ENCODE results near the gene CEP43.

Gene CEP43

DNA sequence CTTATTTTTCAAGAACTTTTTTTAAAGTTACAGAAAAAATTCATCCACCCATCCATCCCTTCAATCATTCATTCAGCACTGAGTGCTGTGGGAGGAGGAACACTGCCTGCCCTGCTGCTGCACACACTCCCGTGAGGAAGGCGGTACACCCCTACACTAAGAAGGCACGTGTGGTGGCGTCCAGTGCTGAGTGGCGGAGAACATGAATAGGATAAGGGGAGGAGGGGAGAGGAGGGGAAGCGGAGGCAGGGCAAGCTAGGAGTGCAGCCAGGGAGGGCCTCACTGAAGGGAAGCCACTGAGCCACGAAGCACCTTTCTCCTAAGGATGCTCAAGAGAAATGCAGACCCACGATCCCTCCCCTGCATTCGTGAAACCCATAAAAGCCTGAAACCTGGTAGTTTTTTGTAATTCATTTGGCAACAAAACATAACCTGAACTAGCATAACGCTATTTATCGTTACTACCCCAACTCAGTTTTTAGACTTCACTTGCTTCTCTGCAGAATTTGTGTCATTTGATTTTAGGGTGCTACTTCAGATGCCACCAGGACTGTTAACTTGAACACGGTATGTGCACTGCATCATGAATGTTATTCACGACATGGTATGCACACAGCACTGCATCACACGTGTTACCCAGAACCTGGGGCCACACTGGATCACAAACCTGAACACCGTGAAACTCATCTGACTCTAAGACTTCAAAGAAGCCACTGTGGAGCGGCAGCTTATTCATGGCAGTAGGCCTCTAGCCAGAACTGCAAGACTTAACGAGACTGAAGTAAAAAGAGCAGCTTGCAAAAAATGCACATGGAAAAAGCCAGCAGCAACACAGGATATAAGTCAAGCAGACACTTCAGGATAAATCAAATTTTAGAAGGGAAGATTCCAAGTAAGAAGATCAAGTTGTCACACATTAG lies 46.4 kb upstream of the CEP43 start:
- TF ChIP-seq, protein P1, sequence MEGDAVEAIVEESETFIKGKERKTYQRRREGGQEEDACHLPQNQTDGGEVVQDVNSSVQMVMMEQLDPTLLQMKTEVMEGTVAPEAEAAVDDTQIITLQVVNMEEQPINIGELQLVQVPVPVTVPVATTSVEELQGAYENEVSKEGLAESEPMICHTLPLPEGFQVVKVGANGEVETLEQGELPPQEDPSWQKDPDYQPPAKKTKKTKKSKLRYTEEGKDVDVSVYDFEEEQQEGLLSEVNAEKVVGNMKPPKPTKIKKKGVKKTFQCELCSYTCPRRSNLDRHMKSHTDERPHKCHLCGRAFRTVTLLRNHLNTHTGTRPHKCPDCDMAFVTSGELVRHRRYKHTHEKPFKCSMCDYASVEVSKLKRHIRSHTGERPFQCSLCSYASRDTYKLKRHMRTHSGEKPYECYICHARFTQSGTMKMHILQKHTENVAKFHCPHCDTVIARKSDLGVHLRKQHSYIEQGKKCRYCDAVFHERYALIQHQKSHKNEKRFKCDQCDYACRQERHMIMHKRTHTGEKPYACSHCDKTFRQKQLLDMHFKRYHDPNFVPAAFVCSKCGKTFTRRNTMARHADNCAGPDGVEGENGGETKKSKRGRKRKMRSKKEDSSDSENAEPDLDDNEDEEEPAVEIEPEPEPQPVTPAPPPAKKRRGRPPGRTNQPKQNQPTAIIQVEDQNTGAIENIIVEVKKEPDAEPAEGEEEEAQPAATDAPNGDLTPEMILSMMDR (conservative IDR thresholded peaks at IDR 0.05; ENCODE audit: control insufficient read depth, insufficient read depth, low read depth, low read length) = no peak
- no peak overlapping the region for H3K4me3 ChIP-seq (ENCODE audit: control insufficient read depth, low read depth, low read length)
- DNase-seq (ENCODE audit: low read depth) = no peak

DNA sequence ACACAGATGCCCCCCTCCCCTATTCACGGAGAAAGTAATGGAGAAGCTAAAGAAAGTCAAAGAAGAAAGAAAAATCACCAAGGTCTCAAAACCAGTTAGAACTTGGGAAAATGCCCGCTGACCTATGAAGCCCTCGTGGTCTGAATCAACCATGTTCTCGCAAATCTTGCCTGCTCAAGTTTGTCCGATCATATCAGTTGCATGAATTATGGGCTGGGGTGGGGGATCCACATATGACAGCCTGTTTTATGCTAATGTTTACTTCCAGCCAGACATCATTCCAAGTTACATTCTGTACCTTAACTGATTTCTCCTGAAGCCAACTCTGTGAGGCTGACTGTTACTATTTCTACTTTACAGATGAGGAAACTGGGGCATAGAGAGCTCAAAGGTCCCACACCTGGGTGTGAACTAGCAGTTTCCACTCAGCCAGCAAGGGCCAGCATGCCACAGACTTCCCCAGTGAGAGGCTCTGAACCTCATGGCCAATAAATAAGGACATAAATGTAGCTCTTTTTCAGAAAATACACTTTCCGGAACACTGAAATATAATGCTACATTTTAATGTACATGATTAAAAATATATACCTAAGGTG lies 45.0 kb upstream of the CEP43 start:
- H3K4me3 ChIP-seq (ENCODE audit: control insufficient read depth, low read depth, low read length) = no peak overlapping the region
- TF ChIP-seq, protein P1 (conservative IDR thresholded peaks at IDR 0.05; ENCODE audit: control insufficient read depth, insufficient read depth, low read depth, low read length) = no peak
- no peak for DNase-seq (ENCODE audit: low read depth)

DNA sequence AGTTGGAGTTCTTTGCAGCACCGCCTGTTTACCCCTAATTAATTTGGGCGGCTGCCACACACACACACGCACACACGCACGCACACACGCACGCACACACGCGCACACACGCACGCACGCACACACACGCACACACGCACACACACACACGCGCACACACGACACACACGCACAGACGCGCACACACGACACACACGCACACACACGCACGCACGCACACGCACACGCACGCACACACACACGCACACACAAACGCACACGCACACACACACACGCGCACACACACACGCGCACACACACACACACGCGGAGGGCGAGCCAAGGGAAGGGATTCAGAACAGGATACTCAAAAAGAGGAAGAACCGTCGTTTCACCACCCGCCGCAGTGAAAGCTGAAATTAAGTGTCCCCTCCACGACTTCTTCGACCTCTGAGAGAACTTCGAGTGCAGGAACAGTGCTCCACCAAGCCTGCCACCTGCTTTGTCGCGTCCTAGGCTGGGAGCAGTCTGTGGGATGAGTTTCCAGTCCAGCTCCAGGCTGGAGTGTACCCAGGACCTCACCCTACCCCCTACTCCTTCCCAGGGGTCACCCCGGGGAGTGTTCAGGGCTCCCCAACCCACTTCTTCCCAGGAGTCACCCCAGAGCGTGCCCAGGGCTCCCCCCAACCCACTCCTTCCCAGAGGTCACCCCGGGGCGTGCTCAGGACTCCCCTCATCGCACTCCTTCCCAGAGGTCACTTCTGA lies 43.9 kb upstream of the CEP43 start:
- H3K4me3 ChIP-seq (ENCODE audit: control insufficient read depth, low read depth, low read length) = peak overlapping the region; percentile 55
- no peak for DNase-seq (ENCODE audit: low read depth)
- TF ChIP-seq, protein P1 (conservative IDR thresholded peaks at IDR 0.05; ENCODE audit: control insufficient read depth, insufficient read depth, low read depth, low read length) = no peak

DNA sequence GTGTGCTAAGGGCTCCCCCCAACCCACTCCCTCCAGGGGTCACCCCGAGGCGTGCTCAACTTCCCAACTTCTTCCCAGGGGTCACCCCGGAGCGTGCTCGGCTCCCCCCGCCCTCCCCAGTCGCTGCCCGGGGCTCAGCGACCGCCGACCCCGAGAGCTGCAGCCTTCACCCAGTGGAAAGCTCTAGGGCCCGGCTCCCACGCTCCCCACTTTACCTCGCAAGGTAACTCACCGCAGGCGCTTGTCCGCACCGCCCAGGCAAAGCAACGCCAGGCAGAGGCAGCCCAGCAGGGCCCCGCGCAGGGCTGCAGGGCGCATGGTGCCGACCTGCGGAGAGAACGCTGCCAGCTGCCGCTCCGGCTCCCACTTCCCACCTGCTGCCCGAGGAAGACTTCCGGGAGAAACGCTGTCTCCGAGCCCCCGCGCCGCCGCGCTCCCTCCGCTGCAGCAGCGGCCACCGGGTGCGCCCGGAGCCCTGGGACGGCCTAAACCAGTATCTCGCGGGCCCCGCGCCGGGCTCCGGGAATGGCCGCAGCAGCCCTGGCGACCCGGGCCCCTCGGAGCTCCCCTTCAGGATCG lies 43.2 kb upstream of the CEP43 start:
- no peak for DNase-seq (ENCODE audit: low read depth)
- TF ChIP-seq, protein P1 (conservative IDR thresholded peaks at IDR 0.05; ENCODE audit: control insufficient read depth, insufficient read depth, low read depth, low read length) = no peak
- H3K4me3 ChIP-seq (ENCODE audit: control insufficient read depth, low read depth, low read length) = peak overlapping the region; percentile 55

DNA sequence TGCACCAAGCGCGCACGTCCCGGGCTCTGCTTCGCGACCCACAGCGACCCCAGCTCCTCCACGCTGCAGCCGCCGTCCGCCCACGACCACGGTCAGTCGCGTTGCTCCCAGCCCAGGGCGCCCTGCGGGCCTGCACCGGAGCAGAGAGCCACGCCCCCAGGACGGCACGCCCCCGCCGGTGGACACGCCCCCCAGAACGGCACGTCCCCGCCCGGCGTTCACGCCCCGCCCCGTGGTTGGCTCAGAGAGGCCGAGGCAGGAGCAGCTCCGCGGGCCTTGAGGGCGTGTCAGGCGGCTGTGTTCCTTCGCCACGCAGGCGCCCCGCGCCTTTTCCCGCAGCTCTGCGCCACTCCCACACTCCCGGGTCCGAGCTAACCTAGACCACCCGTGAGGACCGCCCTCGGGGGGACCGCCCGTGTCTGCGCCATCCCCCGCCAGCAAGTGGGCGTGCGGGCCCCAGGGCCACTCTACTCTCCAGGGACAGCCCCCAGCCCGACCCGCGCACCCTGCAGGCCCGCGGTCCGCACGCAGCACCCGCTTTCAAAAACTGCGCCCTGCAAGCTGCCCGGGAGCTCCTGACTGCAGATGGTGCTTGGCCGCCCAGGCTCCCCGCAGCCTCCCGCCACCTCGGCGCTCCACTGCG lies 42.6 kb upstream of the CEP43 start, which contains the start of gene RNASET2:
Gene RNASET2 (minus strand): TSS at position 107 of the 643 bp plus-strand sequence. CDS start 368 bp downstream, outside the sequence.
- peak; percentile 74 for DNase-seq (ENCODE audit: low read depth)
- peak within 1 kb of the TSS; percentile 57 for H3K4me3 ChIP-seq (ENCODE audit: control insufficient read depth, low read depth, low read length)
- TF ChIP-seq, protein P1 (conservative IDR thresholded peaks at IDR 0.05; ENCODE audit: control insufficient read depth, insufficient read depth, low read depth, low read length) = no peak

All from fibroblast of mammary gland (primary cell).